ENCODE results near the gene ACAA1. TPM values are rescaled to one million over a fixed set of nuclear protein-coding genes. Genes with fewer than 3 reads are reported as not detected.

The ACAA1 gene
- total and polyA plus RNA-seq, 10 of the 15 experiments (the other 5 are each of a cell fraction or from before 2014, with no cell fraction given): 5.7 to 85.4 (median 60.6) TPM

DNA sequence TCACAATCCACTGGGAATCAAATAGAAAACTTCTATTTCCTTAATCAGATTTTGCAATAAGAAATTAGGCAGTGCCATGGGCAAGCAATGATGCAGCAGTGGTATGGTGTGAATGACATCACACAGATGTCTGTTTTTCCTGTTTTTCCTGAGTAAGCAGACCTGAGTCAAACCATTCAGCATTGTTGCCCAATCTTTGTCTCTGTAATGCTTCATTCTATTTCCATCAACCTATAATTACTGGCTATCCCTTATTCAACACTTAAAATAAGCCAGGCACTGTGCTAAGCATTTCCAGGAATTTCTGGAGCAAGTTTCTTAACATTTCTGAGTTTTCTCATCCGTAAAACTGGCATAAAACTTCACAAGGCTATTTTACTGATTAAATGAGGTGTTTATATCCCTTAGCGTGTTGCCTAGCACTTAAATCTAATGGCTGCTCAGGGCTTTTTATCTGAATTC lies 17.1 kb upstream of the ACAA1 start:
- no peak for FAIRE-seq
- RAD21 ChIA-PET (ENCODE audit: unreplicated experiment): interaction anchor here (3.2 kb wide), 1 partner anchor 10 kb away, joined by 26 read pairs; the partner anchor contains the start of gene OXSR1

GRCh38 chr3:38153221-38153620 lies 16.3 kb upstream of the ACAA1 start:
- no peak for FAIRE-seq
- ChIA-PET SMC1A (ENCODE audit: uncharacterized antibody, unreplicated experiment) (interaction anchor here (1.3 to 10.2 kb wide), 5 partner anchors 12 to 80 kb away, joined by 3 to 89 read pairs (median 9); partner anchors contain the start of genes ACAA1, MYD88 and OXSR1), RAD21 (ENCODE audit: unreplicated experiment) (interaction anchor here (1.1 to 3.2 kb wide), 2 partner anchors 11 kb away, joined by 3 to 26 read pairs; partner anchors contain the start of gene OXSR1), POLR2A (interaction anchor here (1.1 to 7.2 kb wide), 5 partner anchors 11 to 70 kb away, joined by 3 to 100 read pairs (median 12); partner anchors contain the start of genes ACAA1, MYD88 and OXSR1), CTCF (interaction anchor here (1.4 to 6.8 kb wide), 5 partner anchors 11 to 58 kb away, joined by 3 to 55 read pairs (median 5); partner anchors contain the start of genes MYD88 and OXSR1)
- in situ Hi-C loops (cut with MboI) (no loop called here), intact Hi-C loops (cut with micrococcal nuclease; ENCODE audit: unreplicated experiment) (no loop called here)
- Histone ChIP-seq H4K20me1 (ENCODE audit: control insufficient read depth, insufficient read depth) (no peaks in the 10 kb centered on the region), H3K79me2 (ENCODE audit: control insufficient read depth, insufficient read depth, low read length) (no peaks in the 10 kb centered on the region), H2AFZ (ENCODE audit: control insufficient read depth, low read depth, low read length) (no peak overlapping the region), H3K36me3 (ENCODE audit: control insufficient read depth in 2 of 2, insufficient read depth in 2 of 2, low read length in 1 of 2) (no peaks in the 10 kb centered on the region), H3K4me2 (ENCODE audit: control insufficient read depth, insufficient read depth) (no peak overlapping the region), H3K4me1 (ENCODE audit: control insufficient read depth, insufficient read depth, low read length) (peaks cover 7% of the 10 kb centered on the region; the same call in 1 of the 2 replicates), H3K9me3 (replicated peaks; ENCODE audit: control insufficient read depth, insufficient read depth, low read length) (no peaks in the 10 kb centered on the region), H3K4me3 (no peak overlapping the region), H3K27ac (ENCODE audit: control insufficient read depth, insufficient read depth) (no peak overlapping the region), H3K9ac (ENCODE audit: control insufficient read depth, insufficient read depth, low read length) (no peak overlapping the region), H3K27me3 (replicated peaks in 1 of 2; ENCODE audit: control insufficient read depth in 2 of 2, insufficient read depth in 2 of 2, low read length in 1 of 2) (no peaks in the 10 kb centered on the region)
- 100% methylated on average over 2 of the region's 2 CpGs for WGBS (ENCODE audit: insufficient coverage, insufficient replicate concordance, low lambda C conversion rate, missing lambda C conversion rate)
- ATAC-seq: no peak
- BruUV-seq (replicated peaks): no TSS peak
- no peak for DNase-seq (ENCODE audit: low read depth, low spot score)
- TF ChIP-seq, protein P1, sequence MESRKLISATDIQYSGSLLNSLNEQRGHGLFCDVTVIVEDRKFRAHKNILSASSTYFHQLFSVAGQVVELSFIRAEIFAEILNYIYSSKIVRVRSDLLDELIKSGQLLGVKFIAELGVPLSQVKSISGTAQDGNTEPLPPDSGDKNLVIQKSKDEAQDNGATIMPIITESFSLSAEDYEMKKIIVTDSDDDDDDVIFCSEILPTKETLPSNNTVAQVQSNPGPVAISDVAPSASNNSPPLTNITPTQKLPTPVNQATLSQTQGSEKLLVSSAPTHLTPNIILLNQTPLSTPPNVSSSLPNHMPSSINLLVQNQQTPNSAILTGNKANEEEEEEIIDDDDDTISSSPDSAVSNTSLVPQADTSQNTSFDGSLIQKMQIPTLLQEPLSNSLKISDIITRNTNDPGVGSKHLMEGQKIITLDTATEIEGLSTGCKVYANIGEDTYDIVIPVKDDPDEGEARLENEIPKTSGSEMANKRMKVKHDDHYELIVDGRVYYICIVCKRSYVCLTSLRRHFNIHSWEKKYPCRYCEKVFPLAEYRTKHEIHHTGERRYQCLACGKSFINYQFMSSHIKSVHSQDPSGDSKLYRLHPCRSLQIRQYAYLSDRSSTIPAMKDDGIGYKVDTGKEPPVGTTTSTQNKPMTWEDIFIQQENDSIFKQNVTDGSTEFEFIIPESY (IDR thresholded peaks at IDR 0.05): no peak
- TF ChIP-seq DPF2 (IDR thresholded peaks at IDR 0.05) (no peak), CBX3 (IDR thresholded peaks at IDR 0.05; ENCODE audit: borderline replicate concordance, low read depth) (no peak), RAD21 (IDR thresholded peaks at IDR 0.05; ENCODE audit: insufficient read depth, low read depth, low read length) (no peak), SMAD1 (IDR thresholded peaks at IDR 0.05; ENCODE audit: low read depth, partially characterized antibody) (no peak), PAX8 (IDR thresholded peaks at IDR 0.05) (no peak), CBFB (IDR thresholded peaks at IDR 0.05; ENCODE audit: low read depth) (no peak), HDGF (IDR thresholded peaks at IDR 0.05) (no peak), ZNF274 (IDR thresholded peaks at IDR 0.05; ENCODE audit: insufficient read depth, insufficient read length) (no peak), ETV6 (conservative IDR thresholded peaks at IDR 0.05 in 1 of 2, IDR thresholded peaks at IDR 0.05 in 1 of 2; ENCODE audit: borderline replicate concordance in 1 of 2, low read depth in 1 of 2) (no peak)

More for the DNA sequence above, 17.1 kb upstream of the ACAA1 start:
- H3K27ac ChIP-seq (ENCODE audit: control insufficient read depth, insufficient read depth): no peak overlapping the region; the same call in 1 of the 2 replicates
- no peak for TF ChIP-seq NFXL1 (IDR thresholded peaks at IDR 0.05; ENCODE audit: borderline replicate concordance)
- no peak for TF ChIP-seq TCF3 (IDR thresholded peaks at IDR 0.05; ENCODE audit: borderline replicate concordance, insufficient read depth, low read depth, low read length)
- no peak for TF ChIP-seq RBBP5 (conservative IDR thresholded peaks at IDR 0.05)
- no peak for TF ChIP-seq ETV6 (conservative IDR thresholded peaks at IDR 0.05 in 1 of 2, IDR thresholded peaks at IDR 0.05 in 1 of 2; ENCODE audit: borderline replicate concordance in 1 of 2, low read depth in 1 of 2)
- no peak for TF ChIP-seq RB1 (IDR thresholded peaks at IDR 0.05; ENCODE audit: borderline replicate concordance)
- no peak for TF ChIP-seq SREBF1 (IDR thresholded peaks at IDR 0.05; ENCODE audit: low read length)
- TF ChIP-seq EZH2 (IDR thresholded peaks at IDR 0.05; ENCODE audit: borderline replicate concordance, control insufficient read depth, low read depth, low read length): no peak
- TF ChIP-seq RUNX3 (IDR thresholded peaks at IDR 0.05; ENCODE audit: low read length): no peak
- WGBS (ENCODE audit: insufficient coverage, insufficient replicate concordance, low lambda C conversion rate, missing lambda C conversion rate): 82% methylated on average over 2 of the region's 2 CpGs
- H3K9ac ChIP-seq (ENCODE audit: control insufficient read depth, insufficient read depth, low read length): no peak overlapping the region
- H3K79me2 ChIP-seq (ENCODE audit: control insufficient read depth, insufficient read depth, low read length): no peaks in the 10 kb centered on the region
- H3K4me3 ChIP-seq: no peak overlapping the region
- no peak for ATAC-seq
- H3K4me2 ChIP-seq (ENCODE audit: control insufficient read depth, insufficient read depth): no peak overlapping the region
- SMC1A ChIA-PET (ENCODE audit: uncharacterized antibody, unreplicated experiment): interaction anchor here (1.3 to 10.2 kb wide), 6 partner anchors 9 to 79 kb away, joined by 3 to 89 read pairs (median 6); partner anchors contain the start of genes ACAA1, MYD88 and OXSR1
- H3K27me3 ChIP-seq (replicated peaks in 1 of 2; ENCODE audit: control insufficient read depth in 2 of 2, insufficient read depth in 2 of 2, low read length in 1 of 2): no peaks in the 10 kb centered on the region
- DNase-seq (ENCODE audit: low read depth, low spot score): no peak
- BruUV-seq (replicated peaks): no TSS peak
- H2AFZ ChIP-seq (ENCODE audit: control insufficient read depth, low read depth, low read length): no peak overlapping the region
- H3K9me3 ChIP-seq (replicated peaks; ENCODE audit: control insufficient read depth, insufficient read depth, low read length): no peaks in the 10 kb centered on the region
- intact Hi-C loops (cut with micrococcal nuclease; ENCODE audit: unreplicated experiment) (no loop called here), in situ Hi-C loops (cut with MboI) (no loop called here)
- POLR2A ChIA-PET: interaction anchor here (1.1 to 7.2 kb wide), 6 partner anchors 11 to 120 kb away, joined by 3 to 100 read pairs (median 12); partner anchors contain the start of genes ACAA1, MYD88 and OXSR1
- H3K36me3 ChIP-seq (ENCODE audit: control insufficient read depth in 2 of 2, insufficient read depth in 2 of 2, low read length in 1 of 2): no peaks in the 10 kb centered on the region
- CTCF ChIA-PET: interaction anchor here (0.9 to 6.8 kb wide), 5 partner anchors 11 to 57 kb away, joined by 3 to 55 read pairs (median 5); partner anchors contain the start of gene OXSR1
- peaks cover 7% of the 10 kb centered on the region; the same call in 1 of the 2 replicates for H3K4me1 ChIP-seq (ENCODE audit: control insufficient read depth, insufficient read depth, low read length)
- no peaks in the 10 kb centered on the region for H4K20me1 ChIP-seq (ENCODE audit: control insufficient read depth, insufficient read depth)

Data from GM12878 (cell line).